ENCODE data around the gene LHCGR. TPM values are rescaled to one million over a fixed set of nuclear protein-coding genes. Genes with fewer than 3 reads are reported as not detected.

Gene LHCGR
- total RNA-seq, 1 experiment from 2014 or later: not detected

GRCh38 chr2:48691935-48692691 is 63.4 kb downstream of the LHCGR start:
- DNase-seq (ENCODE audit: low read depth, low spot score): no peak
- in situ Hi-C loops (cut with HindIII; ENCODE audit: low pct_unique_long_range_greater_than_20kb, low sequenced_read_pairs): no loop called here

DNA sequence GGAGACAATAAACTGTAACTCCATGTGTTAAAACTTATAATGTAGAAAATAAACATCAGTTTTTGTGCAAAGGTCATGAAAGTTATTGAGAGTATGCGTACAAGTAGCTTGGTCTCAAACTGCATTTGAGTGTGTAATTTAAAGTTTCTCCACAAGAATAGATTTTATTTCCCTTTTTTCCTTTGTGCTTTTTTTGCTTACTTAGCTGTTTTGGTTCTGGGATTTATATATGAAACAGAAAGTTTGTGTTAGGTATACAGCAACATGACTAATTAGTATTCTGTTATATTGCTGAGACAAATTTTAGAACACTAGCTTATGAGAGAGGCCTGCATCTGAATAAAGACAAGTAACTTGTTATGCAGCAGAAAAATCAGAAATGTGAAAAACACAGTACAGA is 70.4 kb downstream of the LHCGR start:
- in situ Hi-C loops (cut with HindIII; ENCODE audit: low pct_unique_long_range_greater_than_20kb, low sequenced_read_pairs): no loop called here
- DNase-seq (ENCODE audit: low read depth, low spot score): no peak

GRCh38 chr2:48677450-48677849 is 78.1 kb downstream of the LHCGR start:
- in situ Hi-C loops (cut with HindIII; ENCODE audit: low pct_unique_long_range_greater_than_20kb, low sequenced_read_pairs): no loop called here
- no peak for DNase-seq (ENCODE audit: low read depth, low spot score)

GRCh38 chr2:48674933-48675332 is 80.6 kb downstream of the LHCGR start:
- in situ Hi-C loops (cut with HindIII; ENCODE audit: low pct_unique_long_range_greater_than_20kb, low sequenced_read_pairs): no loop called here
- no peak for DNase-seq (ENCODE audit: low read depth, low spot score)

GRCh38 chr2:48673581-48673980 is 81.9 kb downstream of the LHCGR start:
- no peak for DNase-seq (ENCODE audit: low read depth, low spot score)

GRCh38 chr2:48668992-48669391 is 86.5 kb downstream of the LHCGR start:
- no peak for DNase-seq (ENCODE audit: low read depth, low spot score)

More at GRCh38 chr2:48673581-48673980, 81.9 kb downstream of the LHCGR start:
- in situ Hi-C loops (cut with HindIII; ENCODE audit: low pct_unique_long_range_greater_than_20kb, low sequenced_read_pairs): no loop called here

DNA sequence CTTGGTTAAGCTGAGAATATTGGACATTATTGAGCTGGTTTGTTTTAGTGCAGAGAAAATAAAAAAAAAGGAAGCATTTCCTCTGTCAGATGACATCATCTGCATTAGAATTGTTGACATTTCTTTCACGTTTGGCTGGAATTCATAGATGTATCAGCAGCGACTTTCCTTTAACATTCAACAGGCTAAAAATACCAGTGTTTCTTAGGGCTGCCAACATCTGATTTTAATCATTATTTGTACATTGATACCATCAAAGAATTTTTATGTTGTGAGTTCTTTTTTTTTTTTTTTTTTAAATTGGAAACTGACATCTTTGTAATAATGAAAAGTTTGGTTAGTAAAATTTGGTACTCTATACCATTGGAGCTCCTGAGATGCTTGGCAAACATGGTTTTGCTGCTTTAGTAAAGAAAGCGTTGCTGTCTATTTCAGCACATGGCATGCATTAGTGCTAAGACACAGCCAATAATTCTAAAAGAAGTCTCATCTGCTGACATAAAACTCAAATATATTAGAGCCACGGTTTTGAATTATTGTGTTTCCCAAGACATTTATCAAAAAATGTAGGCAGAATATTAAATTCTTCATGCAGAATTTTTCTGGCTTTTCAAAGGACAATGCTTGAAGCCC is 104.2 kb downstream of the LHCGR start:
- in situ Hi-C loops (cut with HindIII; ENCODE audit: low pct_unique_long_range_greater_than_20kb, low sequenced_read_pairs): no loop called here
- DNase-seq (ENCODE audit: low read depth, low spot score): no peak

More at GRCh38 chr2:48668992-48669391, 86.5 kb downstream of the LHCGR start:
- in situ Hi-C loops (cut with HindIII; ENCODE audit: low pct_unique_long_range_greater_than_20kb, low sequenced_read_pairs): no loop called here

- no peak for DNase-seq (ENCODE audit: low read depth, low spot score)
- in situ Hi-C loops (cut with HindIII; ENCODE audit: low pct_unique_long_range_greater_than_20kb, low sequenced_read_pairs): no loop called here
Observed at GRCh38 chr2:48638261-48638660, 117.3 kb downstream of the LHCGR start.

Small RNAs within 50 kb of the gene (small RNA-seq; reads per million reads assigned to genes)
- 0 reads per million in 2 experiments for gene ELOBP3

Other genes with a start within 250 kb of the LHCGR start
- gene STON1, start 225.6 kb downstream of the LHCGR start, total RNA-seq (2014; rRNA removed; shearing (Covaris generic)): 2.7 and 3.7 TPM in 2 replicates
- not detected in 2 replicates for gene GTF2A1L, start 137.9 kb downstream of the LHCGR start, total RNA-seq (2014; rRNA removed; shearing (Covaris generic))